OCI-LY3 (cell line): Measurements from ENCODE around the gene TRNP1.
"Not testable (repeated sequence)": the region's sequence is repeated elsewhere in the genome, so short reads cannot be mapped to it uniquely, and the experiment has no call there.

ENCODE experiments used
- H2AFZ ChIP-seq: fragments of 200-600, 300-600 bp; shearing (Covaris generic); 2 replicates; pipeline ENCODE4 v1.6.0; 2014; ENCODE audit warnings: antibody characterized with exemption, low read depth, low read length
- H3K27ac ChIP-seq: fragments of 200-600, 300-600 bp; sonication (generic); 2 replicates; pipeline ENCODE4 v1.5.1; 2014; ENCODE audit warnings: mild to moderate bottlenecking, low read length, moderate library complexity, mixed read lengths
- H3K27me3 ChIP-seq: fragments of 200-600, 300-600 bp; sonication (generic); 2 replicates; pipeline ENCODE4 v1.6.1; 2014; ENCODE audit warnings: low read depth, low read length, mixed read lengths
- H3K36me3 ChIP-seq: fragments of 200-600, 300-600 bp; sonication (generic); replicated peaks from 2 replicates; pipeline ENCODE3; 2014; ENCODE audit warnings: low read depth, low read length, mixed read lengths
- H3K4me1 ChIP-seq: fragments of 300-600, 200-600 bp; sonication (generic); 2 replicates; pipeline ENCODE4 v1.6.1; 2014; ENCODE audit warnings: low read length, mixed read lengths
- H3K4me2 ChIP-seq: fragments of 200-600, 300-600 bp; sonication (generic); 2 replicates; pipeline ENCODE4 v1.6.1; 2014; ENCODE audit warnings: low read length, mixed read lengths
- H3K4me3 ChIP-seq: fragments of 300-600, 200-600 bp; sonication (generic); 2 replicates; pipeline ENCODE4 v1.5.1; 2014; ENCODE audit warnings: antibody characterized with exemption, mild to moderate bottlenecking, low read length, moderate library complexity
- H3K79me2 ChIP-seq: fragments of 300-600, 200-600 bp; shearing (Covaris generic); 2 replicates; pipeline ENCODE4 v1.6.1; 2014; ENCODE audit warnings: mild to moderate bottlenecking, low read length, mixed read lengths
- H3K9ac ChIP-seq: fragments of 300-600, 200-600 bp; shearing (Covaris generic); 2 replicates; pipeline ENCODE4 v1.6.0; 2014; ENCODE audit warnings: mild to moderate bottlenecking, low read length, moderate library complexity
- H3K9me3 ChIP-seq: fragments of 200-600, 300-600 bp; shearing (Covaris generic); 2 replicates; pipeline ENCODE4 v1.6.1; 2014; ENCODE audit warnings: low read length, mixed read lengths; ENCODE audit not compliant: insufficient read depth
- H4K20me1 ChIP-seq: fragments of 200-600, 300-600 bp; sonication (generic); 2 replicates; pipeline ENCODE4 v1.6.1; 2016; ENCODE audit warnings: low read length, mixed read lengths; ENCODE audit not compliant: insufficient read depth
- CTCF ChIP-seq: fragments of 200-600, 300-600 bp; sonication (generic); IDR thresholded peaks from 2 replicates; pipeline ENCODE4 v1.5.1; 2014; ENCODE audit warnings: antibody characterized with exemption, low read length, low read depth
- EZH2phosphoT487 ChIP-seq: fragments of 200-600 bp; shearing (Covaris generic); IDR thresholded peaks from 2 replicates; pipeline ENCODE4 v1.6.1; 2018; ENCODE audit warnings: antibody characterized with exemption, mixed run types, low read depth

TRNP1 gene

GRCh38 chr1:26981146-26981846 lies 12.2 kb upstream of the TRNP1 start:
- Histone ChIP-seq H3K27me3 (no peaks in the 10 kb centered on the region), H3K36me3 (no peaks in the 10 kb centered on the region), H4K20me1 (no peaks in the 10 kb centered on the region), H3K4me2 (no peak overlapping the region), H2AFZ (no peak overlapping the region), H3K9me3 (no peaks in the 10 kb centered on the region), H3K79me2 (no peaks in the 10 kb centered on the region), H3K4me3 (no peak overlapping the region), H3K9ac (no peak overlapping the region), H3K4me1 (no peaks in the 10 kb centered on the region), H3K27ac (no peak overlapping the region)
- TF ChIP-seq CTCF = no peak
- no peak for TF ChIP-seq EZH2phosphoT487

- Histone ChIP-seq H3K4me2 (no peak overlapping the region), H3K27me3 (no peaks in the 10 kb centered on the region), H2AFZ (no peak overlapping the region), H3K4me3 (no peak overlapping the region), H4K20me1 (no peaks in the 10 kb centered on the region), H3K9ac (no peak overlapping the region), H3K79me2 (no peaks in the 10 kb centered on the region), H3K27ac (no peak overlapping the region), H3K36me3 (no peaks in the 10 kb centered on the region), H3K4me1 (no peaks in the 10 kb centered on the region), H3K9me3 (no peaks in the 10 kb centered on the region)
- TF ChIP-seq EZH2phosphoT487 (no peak), CTCF (no peak)
Observed at GRCh38 chr1:26983863-26984262, 9.6 kb upstream of the TRNP1 start.

GRCh38 chr1:26984291-26984690 lies 9.2 kb upstream of the TRNP1 start:
- H3K9me3 ChIP-seq = no peaks in the 10 kb centered on the region

GRCh38 chr1:26986658-26987057 lies 6.8 kb upstream of the TRNP1 start:
- no peak overlapping the region for H2AFZ ChIP-seq
- H3K9ac ChIP-seq = no peak overlapping the region
- no peak overlapping the region for H3K27ac ChIP-seq

More at GRCh38 chr1:26984291-26984690, 9.2 kb upstream of the TRNP1 start:
- TF ChIP-seq EZH2phosphoT487 (no peak), CTCF (no peak)
- no peaks in the 10 kb centered on the region for H3K4me1 ChIP-seq
- no peak overlapping the region for H3K27ac ChIP-seq
- no peak overlapping the region for H3K9ac ChIP-seq
- H3K4me3 ChIP-seq = no peak overlapping the region
- H3K36me3 ChIP-seq = no peaks in the 10 kb centered on the region
- H4K20me1 ChIP-seq = no peaks in the 10 kb centered on the region
- no peaks in the 10 kb centered on the region for H3K27me3 ChIP-seq
- H3K79me2 ChIP-seq = no peaks in the 10 kb centered on the region
- no peak overlapping the region for H3K4me2 ChIP-seq
- H2AFZ ChIP-seq = no peak overlapping the region

GRCh38 chr1:26989403-26990109 lies 3.9 kb upstream of the TRNP1 start:
- H4K20me1 ChIP-seq, H2AFZ ChIP-seq, H3K36me3 ChIP-seq, H3K4me3 ChIP-seq, H3K9ac ChIP-seq, H3K4me1 ChIP-seq, H3K9me3 ChIP-seq, H3K79me2 ChIP-seq, H3K27me3 ChIP-seq, H3K27ac ChIP-seq, H3K4me2 ChIP-seq: not testable (repeated sequence)

More at GRCh38 chr1:26986658-26987057, 6.8 kb upstream of the TRNP1 start:
- Histone ChIP-seq H3K36me3 (no peaks in the 10 kb centered on the region), H3K79me2 (no peaks in the 10 kb centered on the region), H3K9me3 (no peaks in the 10 kb centered on the region), H3K4me3 (no peak overlapping the region), H4K20me1 (no peaks in the 10 kb centered on the region), H3K27me3 (no peaks in the 10 kb centered on the region), H3K4me1 (no peaks in the 10 kb centered on the region), H3K4me2 (no peak overlapping the region)
- TF ChIP-seq EZH2phosphoT487 (no peak), CTCF (no peak)
